Tibial nerve (tissue), 4 donors: Measurements from ENCODE around the gene RCOR1. TPM values are rescaled to one million over a fixed set of nuclear protein-coding genes. Genes with fewer than 3 reads are reported as not detected.

ENCODE experiments used
- DNase-seq, 2 donors: peaks; one replicate each; pipeline ENCODE4 v3.0.0-alpha.2; 2019; ENCODE audit warnings: low spot score in 2 of 2
- H3K27ac ChIP-seq, 4 donors: fragments of 200-600 bp; sonication (generic) in 3 of 4; one replicate each; pipeline ENCODE4 v1.5.1; 2017 to 2019; ENCODE audit warnings: mild to moderate bottlenecking in 1 of 4
- H3K27me3 ChIP-seq, 2 donors: fragments of 200-600 bp; sonication (generic) in 1 of 2; one replicate each; pipeline versions ENCODE4 v1.5.1 to v1.6.0; 2017 to 2019
- H3K36me3 ChIP-seq, 3 donors: fragments of 200-600 bp; sonication (generic); one replicate each; pipeline ENCODE4 v1.5.1; 2018 to 2019
- H3K4me1 ChIP-seq, 4 donors: fragments of 200-600 bp; sonication (generic) in 3 of 4; one replicate each; pipeline ENCODE4 v1.5.1; 2017 to 2019
- H3K4me3 ChIP-seq, 4 donors: fragments of 200-600 bp; sonication (generic) in 3 of 4; one replicate each; pipeline ENCODE4 v1.5.1; 2017 to 2019; ENCODE audit warnings: mild to moderate bottlenecking in 1 of 4, moderate library complexity in 1 of 4
- H3K9me3 ChIP-seq, 4 donors: fragments of 200-600 bp; sonication (generic) in 3 of 4; one replicate each; pipeline ENCODE4 v1.5.1; 2017 to 2019
- CTCF ChIP-seq, 5 experiments: fragments of 200-600 bp in 3 of 5; fragments of 450-650 bp in 2 of 5; sonication (generic) in 3 of 5; IDR thresholded peaks; one replicate each; pipeline ENCODE4 v1.5.1; 2016 to 2019; ENCODE audit warnings: antibody characterized with exemption in 5 of 5, mild to moderate bottlenecking in 3 of 5, moderate library complexity in 2 of 5
- EP300 ChIP-seq, 2 donors: sonication (generic); formaldehyde crosslinking; IDR thresholded peaks; one replicate each; pipeline ENCODE4 v1.6.1; 2017; ENCODE audit warnings: antibody characterized with exemption in 2 of 2, mild to moderate bottlenecking in 1 of 2
- POLR2A ChIP-seq, 2 donors: fragments of 450-650 bp; IDR thresholded peaks; one replicate each; pipeline ENCODE4 v1.6.1; 2017; ENCODE audit warnings: antibody characterized with exemption in 2 of 2, mild to moderate bottlenecking in 2 of 2, moderate library complexity in 2 of 2
- WGBS, 2 donors: methylation state at CpG; one replicate each; pipeline ENCODE4 v1.1.5; 2018; 5-methylcytosine and 5-hydroxymethylcytosine counted together
- total RNA-seq, 4 donors: library from RNA; depleted of rRNA; stranded (reverse); fragments of >200 nt; gene quantifications; one replicate each; pipeline ENCODE4 v1.1.0, GENCODE V29; 2016

The RCOR1 gene
- total RNA-seq, 4 donors from 2014 or later = 6.3 to 12.8 (median 10.0) TPM

GRCh38 chr14:102665621-102666020, 73.2 kb downstream of the RCOR1 start:
- peaks cover 0 to 9% (median 0%) of the 10 kb centered on the region in 4 donors for H3K4me1 ChIP-seq
- H3K27me3 ChIP-seq = no peaks in the 10 kb centered on the region
- H3K9me3 ChIP-seq = no peaks in the 10 kb centered on the region
- 99% methylated on average over 2 of the region's 2 CpGs for whole genome bisulfite sequencing, 2 donors
- H3K36me3 ChIP-seq = no peaks in the 10 kb centered on the region
- no peak overlapping the region for H3K4me3 ChIP-seq
- TF ChIP-seq CTCF (IDR thresholded peaks at IDR 0.05) (no peak), EP300 (IDR thresholded peaks at IDR 0.05) (no peak), POLR2A (IDR thresholded peaks at IDR 0.05) (no peak)
- H3K27ac ChIP-seq = no peak overlapping the region
- DNase-seq = no peak

DNA sequence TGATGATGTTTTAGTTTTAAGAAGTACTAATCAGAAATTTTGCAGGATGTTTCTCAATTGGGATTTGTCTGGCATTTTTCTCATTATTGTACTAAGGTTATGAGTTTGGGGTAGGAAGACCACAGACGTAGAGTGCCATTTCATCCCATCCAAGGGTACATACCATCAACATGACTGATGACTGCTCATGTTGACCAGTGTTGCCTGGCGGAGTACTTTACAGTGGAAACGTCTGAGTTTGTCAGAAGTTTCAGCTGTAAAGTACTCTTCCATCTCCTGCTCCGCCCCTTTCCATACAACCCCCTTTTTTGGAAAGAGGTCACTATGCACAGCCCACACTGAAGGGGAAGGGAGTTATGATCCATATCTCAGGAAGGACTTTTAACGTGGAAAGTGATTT, 74.2 kb downstream of the RCOR1 start:
- Histone ChIP-seq H3K9me3 (no peaks in the 10 kb centered on the region), H3K36me3 (no peaks in the 10 kb centered on the region), H3K4me1 (peaks cover 0 to 9% (median 0%) of the 10 kb centered on the region in 4 donors), H3K27ac (no peak overlapping the region), H3K27me3 (no peaks in the 10 kb centered on the region), H3K4me3 (no peak overlapping the region)
- DNase-seq = no peak
- TF ChIP-seq POLR2A (IDR thresholded peaks at IDR 0.05) (no peak), EP300 (IDR thresholded peaks at IDR 0.05) (no peak), CTCF (IDR thresholded peaks at IDR 0.05) (no peak)
- 82 to 85% methylated on average over 5 of the region's 5 CpGs for WGBS, 2 donors

GRCh38 chr14:102667703-102668102, 75.3 kb downstream of the RCOR1 start:
- Histone ChIP-seq H3K27me3 (no peaks in the 10 kb centered on the region), H3K9me3 (no peaks in the 10 kb centered on the region), H3K27ac (no peak overlapping the region), H3K4me1 (peaks cover 0 to 4% (median 0%) of the 10 kb centered on the region in 4 donors), H3K36me3 (no peaks in the 10 kb centered on the region), H3K4me3 (no peak overlapping the region)
- TF ChIP-seq POLR2A (IDR thresholded peaks at IDR 0.05) = no peak
- TF ChIP-seq CTCF (IDR thresholded peaks at IDR 0.05) = no peak
- TF ChIP-seq EP300 (IDR thresholded peaks at IDR 0.05) = no peak
- DNase-seq = no peak
- WGBS, 2 donors = 73 to 77% methylated on average over 2 of the region's 2 CpGs

DNA sequence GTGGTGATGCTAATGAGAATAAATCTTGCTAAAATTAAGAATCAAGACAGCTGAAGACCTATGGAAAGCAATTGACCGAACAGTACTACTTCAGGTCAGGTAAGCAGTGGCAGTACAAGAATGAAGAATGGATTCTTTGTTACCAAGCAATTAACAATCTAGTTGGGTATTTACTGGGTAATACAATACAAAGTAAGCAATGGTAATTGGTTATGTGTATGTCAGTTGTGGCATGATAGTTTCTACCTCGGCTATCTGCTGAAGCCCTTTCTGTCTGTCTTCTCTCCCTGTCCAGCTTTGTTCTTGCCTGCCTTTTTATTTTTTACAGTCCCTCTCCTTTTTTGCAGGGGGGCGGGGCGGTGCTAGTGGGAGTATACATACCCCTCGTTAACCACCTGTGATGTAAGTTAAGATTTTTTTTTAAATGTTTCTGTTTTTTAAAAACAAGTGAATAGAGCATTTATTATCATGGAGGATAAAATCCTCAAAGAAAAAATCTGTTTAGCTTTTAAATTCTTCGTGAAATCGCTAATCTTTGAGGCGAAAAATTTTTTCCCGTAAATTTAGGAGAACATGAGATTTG, 75.9 kb downstream of the RCOR1 start:
- Histone ChIP-seq H3K4me1 (no peaks in the 10 kb centered on the region), H3K9me3 (no peaks in the 10 kb centered on the region), H3K27ac (no peak overlapping the region), H3K27me3 (no peaks in the 10 kb centered on the region), H3K4me3 (no peak overlapping the region), H3K36me3 (no peaks in the 10 kb centered on the region)
- no peak for DNase-seq
- TF ChIP-seq CTCF (IDR thresholded peaks at IDR 0.05) (no peak), EP300 (IDR thresholded peaks at IDR 0.05) (no peak), POLR2A (IDR thresholded peaks at IDR 0.05) (no peak)
- WGBS, 2 donors = 88% methylated on average over 9 of the region's 9 CpGs

GRCh38 chr14:102671410-102671809, 79.0 kb downstream of the RCOR1 start:
- 93 to 98% methylated on average over 3 of the region's 3 CpGs for WGBS, 2 donors
- no peak for DNase-seq
- TF ChIP-seq POLR2A (IDR thresholded peaks at IDR 0.05) = no peak
- TF ChIP-seq CTCF (IDR thresholded peaks at IDR 0.05) = no peak
- TF ChIP-seq EP300 (IDR thresholded peaks at IDR 0.05) = no peak
- Histone ChIP-seq H3K27me3 (no peaks in the 10 kb centered on the region), H3K36me3 (no peaks in the 10 kb centered on the region), H3K9me3 (no peaks in the 10 kb centered on the region), H3K4me1 (no peaks in the 10 kb centered on the region), H3K4me3 (no peak overlapping the region), H3K27ac (no peak overlapping the region)
